Measurements from ENCODE around the gene LMBR1L.

LMBR1L gene

DNA sequence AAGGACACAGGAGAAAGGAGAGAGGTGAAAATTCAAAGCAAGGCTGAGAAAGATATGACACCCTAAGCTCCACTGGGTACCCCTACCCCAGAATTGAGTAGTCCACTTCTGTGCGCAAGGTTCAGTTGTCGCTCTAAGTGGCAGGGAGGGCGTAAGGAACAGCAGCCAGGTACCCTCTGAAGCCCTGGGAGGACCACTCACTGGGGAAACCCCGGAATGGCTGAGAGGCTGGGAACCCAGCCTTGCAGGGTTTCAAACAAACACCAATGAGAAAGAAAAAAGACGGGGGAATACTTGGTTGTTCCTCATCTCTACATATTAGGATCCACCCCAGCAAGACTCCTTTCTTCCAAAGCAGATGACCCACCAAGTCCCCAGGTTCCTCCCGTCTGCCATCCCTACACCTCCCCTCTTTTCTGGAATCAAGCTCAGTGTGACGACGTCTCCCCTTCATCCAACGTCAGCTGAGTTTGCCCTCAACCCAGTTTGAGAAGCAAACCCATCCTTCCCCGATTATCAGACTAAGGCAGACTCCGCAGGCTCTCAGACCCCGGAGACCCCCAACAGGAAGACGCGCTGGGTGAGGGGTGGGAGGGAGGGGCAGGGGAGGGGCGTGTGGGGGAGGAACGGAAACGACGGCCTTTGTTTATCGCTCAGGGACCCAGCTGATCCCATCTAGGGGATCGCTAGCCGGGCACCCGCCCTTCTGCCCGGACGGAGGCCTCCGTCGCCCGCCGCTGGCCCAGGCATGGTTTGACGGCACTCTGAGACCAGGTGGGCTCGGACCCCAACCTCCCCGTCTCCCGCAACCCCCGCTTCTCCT lies 795 bp downstream of the LMBR1L start:
- peak; percentile 28 for DNase-seq

DNA sequence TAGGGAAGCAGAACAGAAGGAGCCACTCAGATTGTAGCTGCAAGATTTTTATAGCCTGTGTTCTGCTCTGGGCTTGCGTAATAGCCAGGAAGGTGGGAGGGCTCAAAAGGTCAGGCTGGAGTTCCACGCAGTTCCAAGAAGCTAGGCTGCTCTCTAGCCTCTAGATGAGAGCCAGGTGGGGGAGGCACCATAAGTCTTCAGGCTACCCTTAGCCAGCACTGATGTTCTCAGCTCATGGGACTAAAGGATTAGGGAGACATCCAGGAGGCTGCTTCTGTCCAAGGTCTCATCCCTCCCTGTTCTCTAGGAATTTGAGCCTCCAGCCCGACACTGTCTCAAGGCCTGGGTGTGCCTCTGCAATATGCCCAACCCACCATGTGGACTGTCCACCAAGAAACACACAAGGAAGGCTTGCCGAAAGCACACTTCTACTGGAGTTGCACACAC lies 1.7 kb downstream of the LMBR1L start:
- DNase-seq: no peak

DNA sequence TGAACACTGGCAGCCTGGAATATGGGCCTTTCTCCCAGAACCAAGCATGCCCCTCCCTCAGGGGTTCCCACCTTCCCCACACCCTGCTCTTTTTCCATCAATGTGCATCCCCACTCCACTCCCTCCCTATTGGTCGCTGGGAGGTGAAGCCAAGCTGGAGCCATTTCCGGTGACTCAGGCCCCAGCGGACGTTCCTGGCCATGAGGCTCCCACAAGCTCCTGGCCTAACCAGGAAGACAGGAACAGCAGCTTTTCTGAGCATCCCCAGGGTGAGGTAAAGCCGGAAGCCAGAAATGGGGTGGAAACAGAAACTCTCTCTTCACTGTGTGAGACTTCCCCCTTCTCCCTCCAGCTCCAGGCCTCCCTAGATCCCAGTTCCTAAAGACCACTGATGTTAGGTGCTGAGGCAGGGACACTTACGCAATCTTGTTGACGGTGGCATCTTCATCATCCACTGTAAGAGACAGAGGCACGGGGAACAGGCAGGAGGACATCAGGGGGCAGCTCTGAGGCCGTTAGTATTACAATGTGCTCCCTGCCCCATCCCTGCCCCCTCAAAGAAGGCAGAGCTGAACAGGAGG lies 5.1 kb downstream of the LMBR1L start:
- DNase-seq: no peak

DNA sequence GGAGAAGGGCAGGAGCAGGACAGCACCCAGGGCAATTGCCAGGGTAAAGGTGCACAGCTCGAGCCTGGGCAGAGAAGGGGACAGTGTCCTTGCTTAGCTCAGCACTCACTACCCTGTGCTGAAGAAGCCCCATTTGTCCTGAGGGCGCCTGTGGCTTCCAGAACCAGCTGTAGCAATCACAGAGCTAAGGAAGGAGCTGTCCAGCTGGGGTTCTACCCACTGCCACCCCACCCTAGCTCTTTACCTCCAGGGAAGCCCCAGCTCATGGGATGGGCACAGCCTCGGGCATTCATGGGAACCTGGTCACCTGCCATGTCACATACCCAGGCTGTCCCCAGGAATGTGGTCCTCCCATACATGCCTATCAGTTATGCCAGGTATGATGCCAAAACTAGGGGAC lies 5.8 kb downstream of the LMBR1L start:
- no peak for DNase-seq

DNA sequence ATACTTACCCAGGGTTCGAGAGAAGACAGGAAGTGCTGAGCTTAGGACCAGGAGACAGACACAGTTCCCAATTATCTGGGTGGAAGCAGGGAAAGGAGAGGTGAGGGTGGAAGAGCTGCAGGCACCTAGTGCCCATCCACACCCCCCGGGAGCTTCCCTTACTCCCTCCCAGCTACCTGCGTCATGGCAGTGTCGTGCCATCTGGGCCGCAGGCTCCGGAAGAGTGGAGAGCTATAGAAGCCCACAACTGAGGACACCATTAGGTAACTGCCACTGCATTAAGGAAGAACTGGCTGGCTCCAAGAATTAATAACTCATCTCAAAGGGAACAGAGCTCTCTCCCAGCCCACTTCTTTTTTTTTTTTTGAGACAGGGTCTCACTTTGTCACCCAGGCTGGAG lies 10.3 kb downstream of the LMBR1L start:
- no peak for DNase-seq

DNA sequence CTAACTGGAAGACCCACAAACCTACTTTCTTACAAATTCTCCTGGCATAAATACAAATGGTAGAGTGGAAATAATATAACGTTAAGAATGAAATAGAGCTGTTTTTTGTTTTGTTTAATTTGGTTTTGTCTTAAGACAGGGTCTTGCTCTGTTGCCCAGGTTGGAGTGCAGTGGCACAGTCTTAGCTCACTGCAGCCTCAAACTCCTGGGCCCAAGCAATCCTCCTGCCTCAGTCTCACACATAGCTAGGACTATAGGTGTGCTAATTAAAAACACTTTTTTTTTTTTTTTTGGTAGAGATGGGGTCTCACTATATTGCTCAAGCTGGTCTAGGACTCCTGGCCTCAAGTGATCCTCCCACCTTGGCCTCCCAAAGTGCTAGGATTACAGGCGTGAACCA lies 11.9 kb downstream of the LMBR1L start:
- no peak for DNase-seq

DNA sequence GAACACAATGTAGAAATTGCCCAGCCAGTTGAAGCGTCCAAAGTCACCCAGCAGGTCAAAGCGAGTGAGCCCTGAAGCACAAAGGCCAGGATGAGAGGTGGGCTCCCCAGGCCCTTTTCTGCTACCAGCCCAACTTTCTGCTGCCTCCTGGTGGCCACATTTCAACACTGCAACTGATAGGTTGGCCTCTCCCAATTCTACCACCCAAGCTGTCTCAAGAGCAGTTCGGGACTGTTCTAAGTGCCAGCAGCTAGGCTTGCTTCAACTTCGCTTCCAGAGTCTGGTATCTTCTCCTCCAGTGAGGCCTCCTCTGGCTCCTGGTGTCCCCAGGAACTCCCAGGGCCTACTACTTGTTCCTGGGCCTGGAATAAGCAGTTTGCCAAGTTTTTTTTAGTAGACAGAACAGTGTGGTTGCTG lies 12.6 kb downstream of the LMBR1L start:
- peak; percentile 28 for DNase-seq

DNA sequence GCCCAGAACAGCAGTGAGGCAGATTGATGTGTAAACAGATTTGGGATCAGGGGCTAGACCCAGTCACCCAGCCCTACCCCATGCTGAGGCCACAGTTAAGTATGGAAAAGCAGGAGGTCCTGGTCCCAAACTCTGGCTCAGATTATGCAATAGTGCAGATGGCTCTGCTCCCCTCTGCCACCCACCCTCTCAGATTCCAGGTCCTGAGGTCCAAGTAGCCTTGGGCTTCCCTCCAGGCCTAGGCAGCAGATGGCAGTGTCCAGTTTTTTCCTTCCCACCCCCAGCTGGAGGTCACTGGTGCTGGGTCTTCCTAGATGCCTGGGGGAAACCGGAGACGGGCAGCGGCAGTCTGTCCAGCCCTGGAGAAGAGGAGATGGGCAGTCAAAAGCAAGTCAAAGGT lies 13.3 kb downstream of the LMBR1L start:
- DNase-seq: no peak

DNA sequence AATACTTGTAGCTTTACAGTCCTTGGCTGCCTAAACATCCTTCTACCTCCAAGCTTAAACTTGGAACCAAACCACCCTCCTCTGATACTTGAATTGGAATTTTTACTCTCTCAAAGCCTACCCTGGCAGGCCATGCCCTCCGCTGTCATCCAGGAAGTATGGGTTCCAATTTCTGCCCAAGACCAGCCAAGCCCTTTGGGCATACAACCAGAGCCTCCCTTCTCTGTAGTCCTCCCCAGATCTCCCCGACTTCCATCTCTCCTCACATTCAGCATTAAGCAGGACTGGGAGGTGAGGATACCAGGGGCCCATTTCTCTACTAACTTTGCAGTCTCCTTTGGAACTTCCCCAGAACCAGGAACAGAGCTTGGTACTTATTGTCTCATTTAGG lies 15.7 kb downstream of the LMBR1L start:
- DNase-seq: no peak

DNA sequence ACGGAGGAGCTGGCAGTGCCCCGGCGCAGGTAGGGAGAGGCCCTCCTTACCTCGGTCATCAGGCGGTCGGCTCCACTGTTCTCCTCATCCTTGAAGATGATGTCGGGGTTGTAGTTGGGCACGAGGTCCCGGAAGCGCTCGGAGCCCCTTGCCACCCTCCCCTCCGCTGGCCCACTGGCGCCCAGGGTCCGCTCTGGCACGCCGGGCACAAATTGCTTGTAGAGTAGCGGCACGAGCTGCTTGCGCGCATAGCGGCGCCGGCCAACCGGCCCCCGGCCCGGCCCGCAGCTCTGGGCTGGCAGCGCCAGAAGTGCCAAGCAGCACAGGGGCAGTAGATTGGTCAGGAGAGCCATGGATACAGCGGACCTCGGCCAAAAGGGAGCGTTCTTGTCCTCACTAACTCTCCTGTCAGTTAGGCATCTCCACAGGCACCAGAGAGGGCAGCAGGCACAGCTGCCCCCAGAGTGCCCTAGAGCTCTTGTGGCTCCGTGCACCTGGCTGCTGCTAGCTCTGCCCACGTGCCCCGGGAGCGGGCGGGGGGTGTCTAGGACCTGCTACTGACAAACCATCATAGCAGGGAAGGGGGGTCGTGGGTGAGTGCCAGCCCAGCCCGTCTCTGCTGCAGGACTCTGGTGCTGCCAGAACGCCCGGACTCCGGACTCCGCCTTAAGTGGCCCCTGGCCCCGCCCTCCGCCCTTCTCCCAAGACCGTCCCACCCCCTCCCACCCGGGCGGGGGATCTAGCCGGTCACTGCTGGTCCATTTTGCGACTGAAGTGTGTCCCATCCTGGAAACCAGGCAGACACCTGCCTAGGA lies 16.3 kb downstream of the LMBR1L start, which contains the start of gene DHH:
Gene DHH, minus strand, starts transcription at position 642 of the 815 bp plus-strand sequence. Its CDS starts 289 bp downstream, at position 353.
- peak; percentile 47 for DNase-seq

DNA sequence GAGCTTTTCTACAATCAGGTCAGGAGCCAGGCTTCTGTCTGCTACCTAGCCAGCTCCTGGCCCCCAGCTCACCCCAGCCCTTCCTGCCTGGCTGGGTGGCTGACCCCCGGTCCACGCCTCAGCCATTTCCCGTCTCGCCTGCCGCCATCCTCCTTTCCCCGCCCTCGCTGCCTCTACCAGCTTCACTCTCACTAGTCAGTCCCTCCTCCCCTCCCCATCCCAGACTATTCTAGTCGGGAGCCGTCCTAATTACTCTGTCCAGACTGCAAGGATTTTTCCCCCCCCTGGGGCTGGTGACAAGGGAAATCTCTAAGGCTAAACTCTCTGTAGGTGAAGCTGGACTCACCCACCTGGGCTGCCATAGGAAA lies 16.9 kb downstream of the LMBR1L start:
- peak; percentile 40 for DNase-seq

DNA sequence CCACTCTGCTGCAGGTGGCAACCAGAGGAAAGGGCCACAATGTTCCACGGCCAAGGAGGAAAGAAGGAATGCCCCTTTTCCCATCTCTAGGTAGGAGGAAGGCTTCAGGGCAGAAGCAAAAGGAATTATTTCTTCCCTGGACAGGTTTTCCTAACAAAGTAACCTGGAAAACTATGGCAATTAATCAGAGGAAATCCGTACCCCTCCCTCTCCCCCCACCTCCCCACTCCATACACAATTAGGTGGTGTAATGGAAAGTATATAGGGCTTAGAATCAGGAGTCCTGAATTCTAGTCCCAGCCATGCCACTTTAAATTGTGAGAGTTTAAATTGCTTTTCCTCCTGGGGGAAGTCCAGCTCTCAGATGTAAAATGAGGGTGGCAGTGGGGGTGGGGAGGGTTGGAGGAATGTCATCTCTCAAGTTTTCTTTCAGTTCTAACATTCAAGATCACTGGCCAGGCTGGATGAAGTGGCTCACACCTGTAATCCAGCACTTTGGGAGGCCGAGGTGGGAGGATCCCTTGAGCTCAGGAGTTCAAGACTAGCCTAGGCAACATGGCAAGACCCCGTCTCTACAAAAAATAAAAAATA lies 17.7 kb downstream of the LMBR1L start:
- no peak for DNase-seq

DNA sequence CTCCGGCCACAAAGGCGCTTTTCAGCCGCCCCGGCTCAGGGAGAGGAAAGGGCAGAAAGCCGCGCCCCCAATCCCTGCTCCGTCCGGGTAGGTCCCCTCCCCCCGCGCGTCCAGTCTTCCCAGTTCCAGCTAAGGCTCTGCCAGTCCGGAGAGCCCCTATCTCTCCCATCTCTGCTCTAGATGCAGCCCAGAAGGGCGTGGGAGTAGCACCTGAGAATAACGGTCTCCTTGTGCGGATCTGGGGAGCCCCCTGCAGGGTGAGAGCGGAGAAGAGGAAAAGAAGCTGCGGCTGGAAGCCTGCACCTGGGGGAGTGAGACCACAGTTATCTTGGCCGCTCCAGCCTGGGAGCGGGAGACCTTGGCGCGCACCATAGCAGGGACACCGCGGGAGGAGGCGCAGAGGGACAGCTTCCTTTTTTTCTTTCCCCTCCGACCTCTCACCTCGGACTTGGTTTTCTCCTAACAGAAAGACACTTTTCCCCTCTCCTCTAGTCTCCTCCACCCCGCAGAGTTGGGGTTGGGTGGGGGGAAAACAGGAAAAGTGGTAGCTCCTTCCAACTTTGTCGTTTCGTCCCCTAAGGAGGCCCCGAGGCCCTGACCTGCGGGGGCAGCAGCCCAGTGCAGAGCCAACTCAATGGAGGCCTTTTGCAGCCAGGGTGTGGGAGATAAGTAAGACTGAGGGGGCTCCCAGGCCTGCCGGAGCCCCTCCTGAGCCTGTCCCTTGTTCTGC lies 18.4 kb downstream of the LMBR1L start:
- DNase-seq: peak; percentile 52

DNA sequence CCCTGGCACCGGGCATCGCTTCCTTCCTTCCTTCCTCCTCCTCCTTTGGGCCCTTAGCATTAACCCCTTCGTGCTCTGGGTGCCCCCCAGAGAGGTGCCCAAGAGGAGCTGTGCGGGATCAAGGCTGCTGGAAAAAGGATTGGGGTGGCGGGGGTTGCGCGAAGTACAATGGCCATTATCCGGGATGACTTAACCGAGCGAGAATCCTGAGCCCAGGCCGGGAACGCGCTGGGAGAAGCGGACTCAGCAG lies 18.9 kb downstream of the LMBR1L start:
- no peak for DNase-seq

DNA sequence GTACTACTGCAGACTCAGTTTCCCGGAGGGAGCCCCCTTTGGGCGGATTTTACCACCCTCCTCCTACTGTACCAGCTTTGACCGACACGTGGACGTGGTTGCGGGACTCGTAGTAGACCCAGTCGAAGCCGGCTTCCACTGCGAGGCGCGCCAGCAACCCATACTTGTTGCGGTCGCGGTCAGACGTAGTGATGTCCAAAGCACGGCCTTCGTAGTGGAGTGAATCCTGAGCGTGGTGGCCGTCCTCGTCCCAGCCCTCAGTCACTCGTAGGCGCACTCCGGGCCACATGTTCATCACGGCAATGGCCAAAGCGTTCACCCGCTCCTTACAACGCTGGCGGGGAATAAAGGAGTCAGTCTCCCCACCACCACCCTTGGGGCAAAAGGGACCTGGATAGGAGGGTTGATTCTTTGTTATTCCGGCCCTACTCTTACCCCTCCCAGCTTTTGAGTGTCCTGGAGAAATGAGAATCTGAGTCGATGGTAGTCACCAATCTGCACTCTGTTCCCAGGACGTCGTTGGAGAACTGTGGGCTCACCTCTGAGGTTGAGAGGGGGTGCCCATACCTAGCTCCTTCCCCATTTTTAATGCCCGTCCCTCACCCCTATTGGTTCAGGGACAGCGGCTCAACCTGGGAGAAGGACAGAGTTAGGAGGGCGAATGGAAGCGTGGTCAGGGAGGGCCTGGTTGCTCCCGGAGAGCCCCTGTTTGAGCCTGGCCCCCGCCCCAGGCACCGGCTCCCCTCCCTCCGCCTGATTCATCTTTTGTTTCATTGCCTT lies 19.4 kb downstream of the LMBR1L start:
- DNase-seq: no peak

DNA sequence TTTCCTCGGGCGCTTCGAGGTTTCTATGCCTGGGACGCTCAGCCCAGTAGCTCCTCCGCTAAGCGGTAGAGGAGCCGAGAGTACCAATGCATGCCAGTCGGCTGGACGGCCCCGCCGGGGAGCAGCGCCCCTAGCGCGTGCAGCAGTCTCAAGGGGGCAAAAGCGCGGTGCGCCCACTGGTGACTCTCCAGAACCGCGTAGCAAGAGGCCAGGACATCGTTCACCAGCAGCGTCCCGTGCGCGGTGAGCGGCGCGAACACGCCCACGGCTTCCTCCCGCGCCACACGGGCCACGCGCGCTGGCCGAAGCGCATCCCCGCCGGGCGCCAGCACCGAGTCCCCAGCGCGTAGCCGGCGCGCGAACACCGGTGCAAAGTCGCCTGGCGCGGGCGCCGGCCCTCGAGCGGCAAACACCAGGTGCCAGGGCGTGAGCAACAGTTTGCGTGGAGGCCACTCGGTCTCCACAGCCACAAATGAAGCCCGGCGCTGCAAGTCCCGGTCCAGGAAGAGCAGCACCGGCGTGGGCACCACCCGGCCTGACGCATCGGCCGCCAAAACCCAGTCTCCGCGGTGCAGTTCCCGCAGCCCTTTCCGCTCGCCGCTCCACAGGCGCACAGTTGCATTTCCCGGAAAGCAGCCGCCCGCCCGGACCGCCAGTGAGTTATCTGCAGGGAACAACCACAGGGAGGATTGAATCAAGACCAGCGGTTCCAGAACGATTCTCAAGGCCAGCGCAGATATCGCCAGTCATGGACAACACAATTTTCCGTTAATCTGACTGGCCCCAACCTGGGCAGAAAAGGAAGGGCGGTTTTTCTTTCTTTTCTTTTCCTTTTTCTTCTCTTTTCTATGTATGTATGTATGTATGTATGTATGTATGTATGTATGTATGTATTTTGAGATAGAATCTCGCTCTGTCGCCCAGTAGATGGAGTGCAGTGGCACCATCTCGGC lies 20.6 kb downstream of the LMBR1L start:
- peak; percentile 35 for DNase-seq

DNA sequence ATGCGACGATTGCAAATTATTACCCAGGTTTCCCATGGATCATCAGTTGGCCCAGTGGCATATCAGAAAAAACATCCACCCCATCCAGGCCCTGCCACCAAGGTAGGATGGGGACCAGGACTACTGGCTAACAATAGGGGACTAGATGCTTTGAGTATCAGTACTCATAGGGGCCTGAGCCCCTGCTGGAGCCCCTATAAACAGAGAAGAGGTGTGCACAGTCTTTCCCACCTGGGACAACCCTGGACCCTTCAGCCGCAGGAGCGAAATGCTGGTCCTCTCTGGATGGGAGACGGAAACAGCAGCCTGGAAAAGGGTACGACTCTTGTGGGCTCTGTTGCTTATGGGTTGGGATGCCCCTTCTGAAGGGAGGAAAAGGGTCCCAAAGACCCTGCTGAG lies 21.7 kb downstream of the LMBR1L start:
- DNase-seq: no peak

DNA sequence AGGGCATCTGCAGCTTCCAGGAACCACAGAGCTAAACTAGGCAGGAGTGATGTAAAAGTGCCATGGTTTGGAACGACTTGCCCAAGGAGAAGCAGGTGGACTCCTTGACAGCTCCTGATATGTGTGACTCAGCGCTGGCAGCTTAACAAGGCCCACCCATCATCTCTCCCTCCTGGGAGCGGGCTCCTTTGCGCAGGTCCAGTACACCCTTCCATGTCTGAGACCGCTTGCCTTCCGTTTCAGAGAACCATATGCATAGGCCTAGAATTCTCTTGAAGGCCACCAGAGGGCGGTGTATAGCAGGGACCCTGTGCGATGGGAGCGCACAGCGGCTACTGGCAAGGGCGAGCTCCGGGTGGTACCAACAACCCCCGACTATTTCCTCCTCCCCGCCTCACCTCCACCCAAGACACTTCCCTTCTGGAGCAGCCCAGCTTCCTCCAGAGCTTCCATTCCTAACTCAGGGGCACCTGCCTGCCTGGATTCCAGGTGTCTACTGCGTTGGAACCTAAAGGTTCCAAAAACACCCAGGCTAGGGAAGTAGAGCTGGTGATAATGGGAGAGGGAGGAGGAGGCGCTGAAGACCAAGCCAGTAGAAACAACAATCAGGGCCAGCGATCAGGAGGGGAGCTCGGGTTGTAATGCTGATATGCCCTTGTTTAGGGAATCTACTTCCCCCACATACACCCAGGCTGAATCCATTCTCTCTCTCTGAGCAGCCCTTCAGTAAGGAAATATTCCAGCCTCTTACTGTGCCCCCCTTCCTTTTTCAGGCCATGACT lies 22.3 kb downstream of the LMBR1L start:
- peak; percentile 91 for DNase-seq

DNA sequence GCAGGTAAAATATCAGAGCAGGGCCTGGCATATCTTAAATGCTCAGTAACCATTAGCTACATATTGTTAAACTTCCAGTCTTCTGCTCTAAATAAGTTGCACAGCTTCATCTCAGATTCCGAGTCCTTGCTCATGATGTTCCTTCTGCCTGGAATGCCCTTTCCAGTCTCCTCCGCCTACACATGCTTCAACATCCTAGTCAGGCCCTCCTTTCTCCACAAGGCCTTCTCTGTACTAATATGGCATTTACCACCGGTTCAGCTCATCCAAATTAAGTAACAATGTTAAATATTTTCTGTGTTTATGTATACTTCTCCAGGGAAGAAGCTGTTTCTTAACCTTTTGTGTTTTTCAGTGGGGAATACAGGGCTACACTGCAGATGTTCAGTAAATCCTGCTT lies 24.5 kb downstream of the LMBR1L start:
- no peak for DNase-seq

DNA sequence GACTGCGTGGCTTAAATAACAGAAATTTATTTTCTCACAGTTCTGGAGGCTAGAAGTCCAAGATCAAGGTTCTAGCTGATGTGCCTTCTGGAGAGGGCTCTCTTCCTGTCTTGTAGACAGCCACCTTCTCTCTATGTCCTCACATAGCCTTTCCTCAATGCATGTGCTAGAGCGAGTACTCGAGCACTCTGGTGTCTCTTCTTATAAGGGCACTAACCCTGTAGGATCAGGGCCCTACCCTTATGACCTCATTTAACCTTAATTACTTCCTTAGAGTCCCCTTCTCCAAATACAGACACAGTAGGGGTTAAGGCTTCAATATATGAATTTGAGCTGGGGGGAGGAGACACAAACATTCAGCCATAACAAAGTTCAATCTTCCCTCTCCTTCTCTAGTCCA lies 26.2 kb downstream of the LMBR1L start:
- no peak for DNase-seq
